GM20000 (cell line): ENCODE measurements around the gene SLC35B1.

ENCODE experiments used
- DNase-seq: peaks from one replicate; pipeline ENCODE4 v3.0.0; 2012; ENCODE audit warnings: low spot score
- CTCF ChIP-seq: IDR thresholded peaks from 2 replicates; pipeline ENCODE4 v1.5.1; 2012; ENCODE audit warnings: mild to moderate bottlenecking, control low read depth; ENCODE audit errors: extremely low read depth, missing control alignments

Gene SLC35B1

GRCh38 chr17:49687878-49688491 is 19.8 kb downstream of the SLC35B1 start:
- no peak for DNase-seq
- TF ChIP-seq CTCF = no peak

GRCh38 chr17:49681106-49681979 is 26.4 kb downstream of the SLC35B1 start:
- no peak for DNase-seq
- TF ChIP-seq CTCF = no peak

- DNase-seq = no peak
- TF ChIP-seq CTCF = no peak
These were observed 27.4 kb downstream of the SLC35B1 start for GRCh38 chr17:49680314-49680713.

GRCh38 chr17:49677933-49678847 is 29.6 kb downstream of the SLC35B1 start, which contains the start of gene SPOP:
Gene SPOP, minus strand, starts transcription at chr17:49678097. Its CDS starts 55,287 bp downstream, at chr17:49622810.
- no peak for TF ChIP-seq CTCF
- DNase-seq = peak; percentile 93

GRCh38 chr17:49677134-49677932 is 30.4 kb downstream of the SLC35B1 start:
- TF ChIP-seq CTCF = no peak
- DNase-seq = peak; percentile 91

GRCh38 chr17:49676276-49676868 is 31.4 kb downstream of the SLC35B1 start:
- TF ChIP-seq CTCF = no peak
- peak; percentile 80 for DNase-seq
